Pancreas (tissue), 10 donors: Measurements from ENCODE around the gene VASN. TPM values are rescaled to one million over a fixed set of nuclear protein-coding genes. Genes with fewer than 3 reads are reported as not detected.

Source experiments
- ATAC-seq, 4 donors: fragments of 200-7000 bp; cut with Tn5 transposase; one replicate each; pipeline versions ENCODE4 v1.8.0 to v1.9.1; 2020; ENCODE audit warnings: mild to moderate bottlenecking in 4 of 4, moderate library complexity in 4 of 4
- DNase-seq, 6 donors: peaks; one replicate each; pipeline ENCODE4 v3.0.0-alpha.2; 2020
- FAIRE-seq: peaks from 2 replicates; lab custom pipeline; 2012; peaks lifted over from hg19 to GRCh38; lab: Jason Lieb, UNC
- H3K27ac ChIP-seq, 4 donors: fragments of 200-600 bp; sonication (generic); 1 replicate in 3 of 4; 2 replicates in 1 of 4; pipeline versions ENCODE4 v1.5.0 to v1.8.0; 2020
- H3K27me3 ChIP-seq, 4 donors: fragments of 200-600 bp; one replicate each; pipeline ENCODE4 v1.8.0; 2021
- H3K36me3 ChIP-seq, 3 donors: fragments of 200-600 bp; sonication (generic) in 1 of 3; one replicate each; pipeline versions ENCODE4 v1.5.0 to v1.8.0; 2020 to 2021
- H3K4me1 ChIP-seq, 3 donors: fragments of 200-600 bp; one replicate each; pipeline ENCODE4 v1.8.0; 2021
- H3K4me3 ChIP-seq, 4 donors: fragments of 200-600 bp; sonication (generic) in 2 of 4; one replicate each; pipeline versions ENCODE4 v1.5.0 to v1.8.0; 2020 to 2021
- H3K9me3 ChIP-seq, 4 donors: fragments of 200-600 bp; one replicate each; pipeline ENCODE4 v1.8.0; 2021
- WGBS, 2 donors: extraction: QIAGEN DNeasy Blood & Tissue Kit; methylation state at CpG; one replicate each; pipeline ENCODE4 v1.1.7; 2013; 5-methylcytosine and 5-hydroxymethylcytosine counted together
- intact Hi-C, 3 donors: fragments of 100-400 bp; cut with DNase I; formaldehyde crosslinking; loops; one replicate each; pipeline versions ENCODE4 v1.11.1 to v1.14.2; 2022
- polyA plus RNA-seq, 2 donors: library from polyadenylated mRNA; stranded (reverse); fragments of 200-250 nt; gene quantifications; one replicate each; pipeline ENCODE4 v1.2.3, GENCODE V29; 2013
- total RNA-seq, 6 donors: library from RNA; stranded (reverse); fragmentation: NEBNext Ultra II Directional in 4 of 6; extraction: Animal tissue kit (Norgen Biotek cat#: 25700) in 4 of 6; gene quantifications; one replicate each; pipeline versions ENCODE4 v1.2.1 to v1.2.4, GENCODE V29; 2021 to 2023
- TF ChIP-seq, protein P1 (sequence below), 4 donors: fragments of 200-600 bp; sonication (generic) in 3 of 4; IDR thresholded peaks; one replicate each; pipeline versions ENCODE4 v1.5.0 to v1.8.0; 2021; ENCODE audit warnings: antibody characterized with exemption in 4 of 4
- donor health status: healthy with polysubstance abuse.
- donor health status: DM: no; HTN: no; CAD: no; lungs with moderate emphysema.
- donor health status: DM: no; HTN: no; CAD: no.
- donor health status: control.
- donor health status: control.
- donor health status: Bipolar disorder and iron deficiency.
- donor health status: DM: yes; HTN: yes; CAD: no.
- donor health status: DM: no; HTN: no; CAD: no.
- donor health status: DM: no; HTN: no; CAD: no.
- donor health status: DM: yes; HTN: yes; CAD: no.

Gene VASN
- total and polyA plus RNA-seq, 8 donors, result 3.1 to 14.8 (median 8.5) TPM

DNA sequence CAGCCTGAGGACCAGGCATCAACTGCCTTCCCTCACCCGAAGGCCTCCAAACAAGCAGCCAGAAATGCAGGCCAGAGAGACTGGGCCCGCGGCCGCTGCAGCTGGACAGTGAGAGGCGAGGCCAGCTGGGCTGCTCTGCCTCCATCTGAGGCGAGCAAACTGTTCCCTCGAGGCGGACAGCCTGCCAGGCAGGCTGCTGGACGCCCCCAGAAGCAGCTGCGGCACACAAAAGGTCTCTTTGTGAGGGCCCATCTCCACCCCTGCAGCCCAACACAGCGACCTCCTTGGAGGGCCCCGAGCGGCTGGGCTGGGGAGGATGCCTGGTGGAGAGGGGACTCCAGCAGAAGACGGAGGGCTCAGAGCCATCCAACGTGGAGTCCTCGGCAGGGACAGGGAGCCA lies 40.0 kb downstream of the VASN start:
- no peak for ATAC-seq
- TF ChIP-seq, protein P1, sequence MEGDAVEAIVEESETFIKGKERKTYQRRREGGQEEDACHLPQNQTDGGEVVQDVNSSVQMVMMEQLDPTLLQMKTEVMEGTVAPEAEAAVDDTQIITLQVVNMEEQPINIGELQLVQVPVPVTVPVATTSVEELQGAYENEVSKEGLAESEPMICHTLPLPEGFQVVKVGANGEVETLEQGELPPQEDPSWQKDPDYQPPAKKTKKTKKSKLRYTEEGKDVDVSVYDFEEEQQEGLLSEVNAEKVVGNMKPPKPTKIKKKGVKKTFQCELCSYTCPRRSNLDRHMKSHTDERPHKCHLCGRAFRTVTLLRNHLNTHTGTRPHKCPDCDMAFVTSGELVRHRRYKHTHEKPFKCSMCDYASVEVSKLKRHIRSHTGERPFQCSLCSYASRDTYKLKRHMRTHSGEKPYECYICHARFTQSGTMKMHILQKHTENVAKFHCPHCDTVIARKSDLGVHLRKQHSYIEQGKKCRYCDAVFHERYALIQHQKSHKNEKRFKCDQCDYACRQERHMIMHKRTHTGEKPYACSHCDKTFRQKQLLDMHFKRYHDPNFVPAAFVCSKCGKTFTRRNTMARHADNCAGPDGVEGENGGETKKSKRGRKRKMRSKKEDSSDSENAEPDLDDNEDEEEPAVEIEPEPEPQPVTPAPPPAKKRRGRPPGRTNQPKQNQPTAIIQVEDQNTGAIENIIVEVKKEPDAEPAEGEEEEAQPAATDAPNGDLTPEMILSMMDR (IDR thresholded peaks at IDR 0.05), result no peak
- Histone ChIP-seq H3K27me3 (no peaks in the 10 kb centered on the region), H3K4me1 (peaks cover 0 to 5% (median 0%) of the 10 kb centered on the region in 3 donors), H3K9me3 (no peaks in the 10 kb centered on the region), H3K27ac (no peak overlapping the region), H3K4me3 (no peak overlapping the region), H3K36me3 (peaks cover 0 to 5% (median 0%) of the 10 kb centered on the region in 3 donors)
- WGBS, 2 donors, result 80 to 85% methylated on average over 16 of the region's 16 CpGs
- no peak for DNase-seq
- intact Hi-C loops, result no loop called here
- FAIRE-seq, result no peak

DNA sequence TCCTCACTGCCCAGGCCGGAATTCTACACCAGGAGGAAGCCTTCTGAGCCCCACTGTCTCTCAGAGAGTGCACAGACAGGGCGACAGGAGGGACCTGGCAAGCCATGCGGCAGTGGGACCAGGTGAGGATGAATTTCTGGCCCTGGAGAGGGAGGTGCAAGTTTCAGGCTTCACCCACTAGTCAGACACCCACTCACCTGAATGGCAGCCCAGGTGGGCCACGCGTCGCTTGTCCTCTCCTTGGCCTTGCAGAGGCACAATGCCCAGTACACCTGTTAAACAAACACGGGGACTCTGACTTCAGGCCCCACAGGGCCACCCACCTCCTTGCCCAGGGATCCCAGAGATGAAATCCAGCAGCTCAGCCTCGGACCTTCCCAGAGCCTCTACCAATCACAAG lies 40.5 kb downstream of the VASN start:
- TF ChIP-seq, protein P1 (IDR thresholded peaks at IDR 0.05), result no peak
- WGBS, 2 donors, result 90 to 91% methylated on average over 8 of the region's 8 CpGs
- Histone ChIP-seq H3K9me3 (no peaks in the 10 kb centered on the region), H3K27ac (no peak overlapping the region), H3K27me3 (no peaks in the 10 kb centered on the region), H3K36me3 (peaks cover 0 to under 1% (median 0%) of the 10 kb centered on the region in 3 donors), H3K4me3 (no peak overlapping the region), H3K4me1 (peaks cover 0 to 5% (median 0%) of the 10 kb centered on the region in 3 donors)
- intact Hi-C loops, result no loop called here
- no peak for DNase-seq
- FAIRE-seq, result no peak
- no peak for ATAC-seq

DNA sequence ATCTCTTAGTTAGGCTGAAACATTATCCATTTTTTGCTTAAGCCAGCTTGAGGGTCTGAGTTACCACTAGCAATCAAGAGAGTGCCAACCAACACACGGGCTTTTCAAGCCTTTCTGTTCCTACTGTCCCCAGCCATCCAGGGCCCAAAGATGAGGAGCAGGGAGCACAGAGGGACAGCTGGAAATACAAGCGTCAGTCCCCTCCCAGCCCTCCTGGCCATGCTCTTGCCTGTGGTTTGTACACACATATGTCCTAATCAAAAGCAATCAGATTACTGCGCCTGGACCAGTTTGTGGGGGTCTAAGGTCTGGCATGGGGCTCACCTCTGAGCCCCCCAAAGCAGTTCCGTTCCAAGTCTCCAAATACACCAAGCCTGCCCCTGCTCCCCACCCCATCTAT lies 41.2 kb downstream of the VASN start:
- DNase-seq (no peak), FAIRE-seq (no peak), ATAC-seq (no peak)
- no peak overlapping the region for H3K4me3 ChIP-seq
- WGBS, 2 donors, result 92 to 95% methylated on average over 4 of the region's 4 CpGs
- H3K4me1 ChIP-seq, result peaks cover 0 to 5% (median 0%) of the 10 kb centered on the region in 3 donors
- TF ChIP-seq, protein P1 (IDR thresholded peaks at IDR 0.05), result no peak
- H3K36me3 ChIP-seq, result no peaks in the 10 kb centered on the region
- H3K9me3 ChIP-seq, result no peaks in the 10 kb centered on the region
- H3K27me3 ChIP-seq, result no peaks in the 10 kb centered on the region
- intact Hi-C loops, result no loop called here
- H3K27ac ChIP-seq, result no peak overlapping the region

DNA sequence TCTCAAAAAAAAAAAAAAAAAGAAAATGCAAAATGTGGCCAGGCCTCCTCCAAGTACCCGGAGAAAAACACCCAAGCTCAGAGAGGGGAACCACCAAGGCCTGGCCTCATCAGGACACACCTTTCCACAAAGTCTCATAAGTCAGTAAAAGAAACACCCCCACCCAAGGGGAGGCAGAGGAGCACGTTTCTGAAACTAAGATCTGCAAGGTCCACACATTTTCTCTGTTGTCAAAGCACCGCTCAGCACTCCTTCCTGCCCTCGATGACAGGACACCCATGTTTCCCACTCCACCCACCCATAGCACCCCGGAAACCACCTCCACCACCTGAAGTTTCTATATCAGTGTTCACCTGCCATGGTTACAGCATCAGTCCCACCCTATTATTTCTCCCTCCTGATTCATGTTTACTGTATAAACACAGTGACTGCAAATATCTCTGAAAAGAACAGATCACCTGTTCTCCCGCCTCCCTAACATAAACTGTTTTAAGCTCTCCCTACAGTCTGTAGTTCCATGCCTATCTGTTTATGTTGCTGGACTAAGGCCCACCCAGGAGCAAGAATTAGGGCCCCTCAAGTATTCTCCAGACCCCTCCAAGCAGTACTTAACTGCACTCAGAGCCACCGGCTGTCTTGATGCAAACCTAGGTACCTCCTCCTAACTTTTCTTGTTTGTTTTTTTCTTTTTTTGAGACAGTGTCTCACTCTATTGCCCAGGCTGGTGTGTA lies 42.7 kb downstream of the VASN start:
- intact Hi-C loops, result no loop called here
- FAIRE-seq, result no peak
- TF ChIP-seq, protein P1 (IDR thresholded peaks at IDR 0.05), result no peak

More for the DNA sequence above, 42.7 kb downstream of the VASN start:
- H3K27me3 ChIP-seq, result no peaks in the 10 kb centered on the region
- H3K36me3 ChIP-seq, result no peaks in the 10 kb centered on the region
- ATAC-seq (no peak), DNase-seq (no peak)
- no peak overlapping the region for H3K4me3 ChIP-seq
- peaks cover 0 to 5% (median 0%) of the 10 kb centered on the region in 3 donors for H3K4me1 ChIP-seq
- 80 to 89% methylated on average over 7 of the region's 7 CpGs for WGBS, 2 donors
- no peaks in the 10 kb centered on the region for H3K9me3 ChIP-seq
- no peak overlapping the region for H3K27ac ChIP-seq
